Endothelial cell of umbilical vein (primary cell): ENCODE measurements around the gene MYH14. TPM values are rescaled to one million over a fixed set of nuclear protein-coding genes. Genes with fewer than 3 reads are reported as not detected.

Experiments used
- BruUV-seq: library from RNA; stranded (reverse); fragments of 400-500 nt; replicated peaks from 2 replicates; lab custom pipeline; 2021; lab: Mats Ljungman, UMichigan
- CTCF ChIA-PET: fragments of 300-600, 350-600 bp; sonication (Branson Sonifier 250); formaldehyde crosslinking; loops from one replicate; lab custom pipeline; 2021; ENCODE audit warnings: antibody characterized with exemption, inconsistent platforms; lab: Charles Lee
- POLR2A ChIA-PET: fragments of 300-600, 350-600 bp; sonication (Branson Sonifier 250); formaldehyde crosslinking; loops from one replicate; lab custom pipeline; 2021; ENCODE audit warnings: antibody characterized with exemption, inconsistent platforms; lab: Charles Lee
- DNase-seq: peaks from one replicate; pipeline ENCODE4 v3.0.0-alpha.2; 2011; ENCODE audit warnings: low read depth, low spot score
- FAIRE-seq: peaks from 2 replicates; lab custom pipeline; 2011; peaks lifted over from hg19 to GRCh38; lab: Jason Lieb, UNC
- H2AFZ ChIP-seq: 2 replicates; pipeline ENCODE4 v1.6.0; 2012; ENCODE audit warnings: low read depth, low read length, control low read depth, inconsistent platforms
- H3K27ac ChIP-seq: 2 replicates; pipeline ENCODE4 v1.5.1; 2011; ENCODE audit warnings: low read depth, mild to moderate bottlenecking, control low read depth, low read length, moderate library complexity; ENCODE audit not compliant: insufficient read depth
- H3K27me3 ChIP-seq, 2 experiments: 2 replicates each; pipeline versions ENCODE4 v1.6.0 to v1.6.1; 2011; ENCODE audit warnings: low read length in 2 of 2, mixed read lengths in 1 of 2; ENCODE audit not compliant: control insufficient read depth in 2 of 2, insufficient read depth in 2 of 2
- H3K36me3 ChIP-seq, 2 experiments: 2 replicates in 1 of 2; 3 replicates in 1 of 2; pipeline ENCODE4 v1.5.1; 2011; ENCODE audit warnings: low read length in 2 of 2, mild to moderate bottlenecking in 1 of 2, moderate library complexity in 1 of 2; ENCODE audit not compliant: control insufficient read depth in 2 of 2, insufficient read depth in 2 of 2; ENCODE audit errors: extremely low read depth in 1 of 2
- H3K4me1 ChIP-seq: 3 replicates; pipeline ENCODE4 v1.5.1; 2011; ENCODE audit warnings: mild to moderate bottlenecking, low read length; ENCODE audit not compliant: control insufficient read depth, insufficient read depth; ENCODE audit errors: extremely low read depth
- H3K4me2 ChIP-seq: 2 replicates; pipeline ENCODE4 v1.6.1; 2011; ENCODE audit warnings: low read length, control low read depth, mixed read lengths; ENCODE audit not compliant: insufficient read depth
- H3K4me3 ChIP-seq, 3 experiments: fragments of 200-600 bp in 1 of 3; sonication (generic), shearing (Covaris generic) in 1 of 3; replicated peaks in 1 of 3; 2 replicates each; pipeline ENCODE4 v1.5.1; 2011 to 2016; ENCODE audit warnings: control low read depth in 3 of 3, low read length in 3 of 3, mild to moderate bottlenecking in 2 of 3, inconsistent platforms in 1 of 3, low read depth in 1 of 3, moderate library complexity in 1 of 3; ENCODE audit not compliant: insufficient read depth in 1 of 3
- H3K79me2 ChIP-seq: 2 replicates; pipeline ENCODE4 v1.6.0; 2012; ENCODE audit warnings: low read length, inconsistent platforms; ENCODE audit not compliant: control insufficient read depth, insufficient read depth
- H3K9ac ChIP-seq: replicated peaks from 2 replicates; pipeline ENCODE3; 2011; ENCODE audit warnings: low read length, control low read depth; ENCODE audit not compliant: insufficient read depth; ENCODE audit errors: extremely low read depth
- H3K9me1 ChIP-seq: replicated peaks from 3 replicates; pipeline ENCODE4 v1.6.0; 2011; ENCODE audit warnings: mild to moderate bottlenecking, low read length; ENCODE audit not compliant: control insufficient read depth, insufficient read depth; ENCODE audit errors: extremely low read depth
- H3K9me3 ChIP-seq: replicated peaks from 2 replicates; pipeline ENCODE4 v1.5.1; 2012; ENCODE audit warnings: low read length, inconsistent platforms; ENCODE audit not compliant: control insufficient read depth, insufficient read depth
- H4K20me1 ChIP-seq: replicated peaks from 2 replicates; pipeline ENCODE3; 2011; ENCODE audit warnings: mild to moderate bottlenecking, low read length; ENCODE audit not compliant: control insufficient read depth, insufficient read depth; ENCODE audit errors: extremely low read depth
- EZH2 ChIP-seq: IDR thresholded peaks from 2 replicates; pipeline ENCODE4 v1.6.1; 2012; ENCODE audit warnings: borderline replicate concordance, low read depth, mild to moderate bottlenecking, moderate library complexity, low read length, inconsistent platforms; ENCODE audit not compliant: severe bottlenecking
- FOS ChIP-seq: IDR thresholded peaks from 2 replicates; pipeline ENCODE4 v1.6.1; 2011; ENCODE audit warnings: mild to moderate bottlenecking, low read length, moderate library complexity, borderline replicate concordance; ENCODE audit not compliant: insufficient read depth
- GATA2 ChIP-seq: IDR thresholded peaks from 2 replicates; pipeline ENCODE4 v1.7.0; 2011; ENCODE audit warnings: low read depth, mild to moderate bottlenecking, moderate library complexity, mixed read lengths, low read length; ENCODE audit not compliant: insufficient read length, insufficient read depth
- JUN ChIP-seq: IDR thresholded peaks from 2 replicates; pipeline ENCODE4 v1.6.1; 2011; ENCODE audit warnings: borderline replicate concordance, low read depth; ENCODE audit not compliant: insufficient read length, insufficient read depth
- MYC ChIP-seq: IDR thresholded peaks from one replicate; pipeline ENCODE4 v1.6.1; 2011; ENCODE audit warnings: mild to moderate bottlenecking, low read depth, low read length
- POLR2A ChIP-seq: IDR thresholded peaks from 2 replicates; pipeline ENCODE4 v1.6.1; 2012; ENCODE audit warnings: low read depth, mild to moderate bottlenecking, control low read depth, low read length
- POLR2AphosphoS5 ChIP-seq: IDR thresholded peaks from 2 replicates; pipeline ENCODE4 v1.6.1; 2012; ENCODE audit warnings: low read depth, mild to moderate bottlenecking, control low read depth, low read length, moderate library complexity; ENCODE audit not compliant: insufficient read depth
- dilution Hi-C: fragments of 300-500 bp; cut with MboI; formaldehyde crosslinking; loops from one replicate; pipeline ENCODE4 v1.15.0; 2019; ENCODE audit warnings: low sequenced_read_pairs; ENCODE audit not compliant: extremely low pct_ligation_motif_present
- intact Hi-C: fragments of 100-400 bp; cut with micrococcal nuclease; formaldehyde crosslinking; loops from one replicate; pipeline ENCODE4 v1.10.0; 2022
- polyA plus RNA-seq, 4 experiments: library from polyadenylated mRNA; depleted of rRNA in 3 of 4; stranded (reverse) in 3 of 4; unstranded in 1 of 4; fragments of >200 nt; gene quantifications; 2 replicates each; pipeline versions ENCODE4 v1.2.1 to v1.2.3, GENCODE V29; 2011 to 2012; ENCODE audit warnings: missing spikeins in 1 of 4
- total RNA-seq: library from RNA; stranded (reverse); gene quantifications from 2 replicates; pipeline ENCODE4 v1.2.3, GENCODE V29; 2021
- TF ChIP-seq, protein P1 (sequence below): IDR thresholded peaks from 2 replicates; pipeline ENCODE4 v1.6.1; 2011; ENCODE audit not compliant: insufficient read depth, insufficient read length
- TF ChIP-seq, protein P2 (sequence below), 2 donors: IDR thresholded peaks; 1 replicate in 1 of 2; 2 replicates in 1 of 2; pipeline ENCODE4 v1.5.1; 2011; ENCODE audit warnings: low read length in 2 of 2, mild to moderate bottlenecking in 2 of 2, moderate library complexity in 2 of 2, control low read depth in 1 of 2, inconsistent platforms in 1 of 2, low read depth in 1 of 2; ENCODE audit not compliant: insufficient read depth in 1 of 2; ENCODE audit errors: extremely low read depth in 1 of 2

The MYH14 gene
- total and polyA plus RNA-seq, 2 donors (not counting 3 experiments of a cell fraction or from before 2014, with no cell fraction given) = 0.13 TPM; not detected in 1

DNA sequence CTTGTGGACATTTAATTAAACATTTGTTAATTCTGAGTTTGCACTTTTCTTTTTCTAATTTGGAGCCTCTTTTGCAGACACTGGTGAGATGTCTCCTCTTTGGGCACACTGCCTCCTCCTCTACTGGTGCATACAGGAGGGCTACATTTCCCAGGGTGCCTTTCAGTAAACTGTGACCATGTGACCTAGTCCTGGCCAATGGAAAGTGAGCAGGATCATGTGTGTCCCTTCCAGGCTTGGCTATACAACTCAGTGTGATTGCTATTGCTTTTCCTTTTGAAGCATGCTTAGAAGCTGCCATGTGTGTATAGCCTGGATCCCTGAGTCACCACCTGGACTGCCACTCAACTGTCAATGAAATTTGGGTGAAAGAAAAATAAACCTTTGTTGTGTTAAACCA is 44.8 kb upstream of the MYH14 start:
- no peaks in the 10 kb centered on the region for H3K36me3 ChIP-seq
- no peak overlapping the region for H3K9ac ChIP-seq
- no peaks in the 10 kb centered on the region for H3K9me1 ChIP-seq
- intact Hi-C loops (no loop called here), dilution Hi-C loops (no loop called here)
- H3K79me2 ChIP-seq = no peaks in the 10 kb centered on the region
- no peak overlapping the region for H3K4me3 ChIP-seq
- H3K9me3 ChIP-seq = no peaks in the 10 kb centered on the region
- ChIA-PET POLR2A (no interaction called here), CTCF (no interaction called here)
- H3K4me2 ChIP-seq = no peak overlapping the region
- no peaks in the 10 kb centered on the region for H3K4me1 ChIP-seq
- FAIRE-seq (no peak), DNase-seq (no peak)
- no peaks in the 10 kb centered on the region for H4K20me1 ChIP-seq
- H2AFZ ChIP-seq = no peak overlapping the region
- H3K27ac ChIP-seq = no peak overlapping the region
- no TSS peak for BruUV-seq
- TF ChIP-seq, protein P1, sequence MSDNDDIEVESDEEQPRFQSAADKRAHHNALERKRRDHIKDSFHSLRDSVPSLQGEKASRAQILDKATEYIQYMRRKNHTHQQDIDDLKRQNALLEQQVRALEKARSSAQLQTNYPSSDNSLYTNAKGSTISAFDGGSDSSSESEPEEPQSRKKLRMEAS = no peak
- TF ChIP-seq POLR2A = no peak
- TF ChIP-seq EZH2 = no peak
- no peak for TF ChIP-seq JUN
- TF ChIP-seq, protein P2, sequence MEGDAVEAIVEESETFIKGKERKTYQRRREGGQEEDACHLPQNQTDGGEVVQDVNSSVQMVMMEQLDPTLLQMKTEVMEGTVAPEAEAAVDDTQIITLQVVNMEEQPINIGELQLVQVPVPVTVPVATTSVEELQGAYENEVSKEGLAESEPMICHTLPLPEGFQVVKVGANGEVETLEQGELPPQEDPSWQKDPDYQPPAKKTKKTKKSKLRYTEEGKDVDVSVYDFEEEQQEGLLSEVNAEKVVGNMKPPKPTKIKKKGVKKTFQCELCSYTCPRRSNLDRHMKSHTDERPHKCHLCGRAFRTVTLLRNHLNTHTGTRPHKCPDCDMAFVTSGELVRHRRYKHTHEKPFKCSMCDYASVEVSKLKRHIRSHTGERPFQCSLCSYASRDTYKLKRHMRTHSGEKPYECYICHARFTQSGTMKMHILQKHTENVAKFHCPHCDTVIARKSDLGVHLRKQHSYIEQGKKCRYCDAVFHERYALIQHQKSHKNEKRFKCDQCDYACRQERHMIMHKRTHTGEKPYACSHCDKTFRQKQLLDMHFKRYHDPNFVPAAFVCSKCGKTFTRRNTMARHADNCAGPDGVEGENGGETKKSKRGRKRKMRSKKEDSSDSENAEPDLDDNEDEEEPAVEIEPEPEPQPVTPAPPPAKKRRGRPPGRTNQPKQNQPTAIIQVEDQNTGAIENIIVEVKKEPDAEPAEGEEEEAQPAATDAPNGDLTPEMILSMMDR (IDR thresholded peaks at IDR 0.05; ENCODE audit: extremely low read depth in 1 of 2, insufficient read depth in 1 of 2, low read depth in 1 of 2, low read length in 2 of 2) = no peak
- no peak for TF ChIP-seq MYC
- no peak for TF ChIP-seq POLR2AphosphoS5
- TF ChIP-seq FOS = no peak
- TF ChIP-seq GATA2 = no peak
- H3K27me3 ChIP-seq = no peaks in the 10 kb centered on the region
